Caco-2 (cell line): Measurements from ENCODE around the gene NCAPG. TPM values are rescaled to one million over a fixed set of nuclear protein-coding genes. Genes with fewer than 3 reads are reported as not detected.

Experiments used
- BruUV-seq: library from RNA; stranded (reverse); fragments of 400-500 nt; replicated peaks from 2 replicates; lab custom pipeline; 2021; lab: Mats Ljungman, UMichigan
- CTCF ChIA-PET: fragments of 300-600 bp; sonication (Branson Sonifier 250); formaldehyde crosslinking; loops from one replicate; lab custom pipeline; 2022; ENCODE audit warnings: antibody characterized with exemption; lab: Charles Lee
- POLR2A ChIA-PET: fragments of 300-600 bp; sonication (Branson Sonifier 250); formaldehyde crosslinking; loops from one replicate; lab custom pipeline; 2022; ENCODE audit warnings: antibody characterized with exemption; lab: Charles Lee
- DNase-seq, 2 experiments: peaks; one replicate each; pipeline versions ENCODE4 v3.0.0 to v3.0.0-alpha.2; 2020 to 2022
- H3K27me3 ChIP-seq: replicated peaks from 2 replicates; pipeline ENCODE4 v1.6.0; 2011; ENCODE audit warnings: low read length; ENCODE audit not compliant: control insufficient read depth, insufficient read depth
- H3K36me3 ChIP-seq: 2 replicates; pipeline ENCODE4 v1.5.1; 2011; ENCODE audit warnings: low read length; ENCODE audit not compliant: control insufficient read depth, insufficient read depth
- H3K4me1 ChIP-seq: fragments of 250-450 bp; sonication (Bioruptor Pico); 2 replicates; pipeline ENCODE4 v1.5.1; 2020; ENCODE audit warnings: mild to moderate bottlenecking
- H3K4me3 ChIP-seq: 2 replicates; pipeline ENCODE4 v1.5.1; 2011; ENCODE audit warnings: low read depth, mild to moderate bottlenecking, control low read depth, low read length
- H3K9me3 ChIP-seq: fragments of 250-450 bp; sonication (Bioruptor Pico); 2 replicates; pipeline ENCODE4 v1.5.1; 2020; ENCODE audit warnings: mild to moderate bottlenecking, moderate library complexity
- H3K27ac Mint-ChIP-seq: one replicate; pipeline ENCODE4 v1.8.0; 2022; ENCODE audit warnings: mixed read lengths; ENCODE audit not compliant: unreplicated experiment
- H3K27me3 Mint-ChIP-seq: one replicate; pipeline ENCODE4 v1.8.0; 2022; ENCODE audit warnings: mixed read lengths; ENCODE audit not compliant: insufficient read depth, unreplicated experiment
- H3K36me3 Mint-ChIP-seq: one replicate; pipeline ENCODE4 v1.8.0; 2022; ENCODE audit warnings: mild to moderate bottlenecking, mixed read lengths; ENCODE audit not compliant: insufficient read depth, unreplicated experiment
- H3K4me1 Mint-ChIP-seq: one replicate; pipeline ENCODE4 v1.8.0; 2022; ENCODE audit warnings: low read depth, mixed read lengths; ENCODE audit not compliant: unreplicated experiment
- H3K4me3 Mint-ChIP-seq: one replicate; pipeline ENCODE4 v1.8.0; 2022; ENCODE audit warnings: mild to moderate bottlenecking, moderate library complexity, mixed read lengths; ENCODE audit not compliant: unreplicated experiment
- H3K9me3 Mint-ChIP-seq: one replicate; pipeline ENCODE4 v1.8.0; 2022; ENCODE audit warnings: mixed read lengths; ENCODE audit not compliant: unreplicated experiment
- intact Hi-C: fragments of 100-400 bp; cut with micrococcal nuclease; formaldehyde crosslinking; loops from one replicate; pipeline ENCODE4 v1.10.0; 2022; ENCODE audit not compliant: unreplicated experiment
- total RNA-seq: library from RNA; stranded (reverse); gene quantifications from 2 replicates; pipeline ENCODE4 v1.2.3, GENCODE V29; 2022
- TF ChIP-seq, protein P1 (sequence below), 2 experiments: fragments of 200-600 bp in 1 of 2; IDR thresholded peaks; 1 replicate in 1 of 2; 2 replicates in 1 of 2; pipeline versions ENCODE4 v1.5.1 to v1.8.0; 2011 to 2022; ENCODE audit warnings: antibody characterized with exemption in 1 of 2, control low read depth in 1 of 2, inconsistent platforms in 1 of 2, low read depth in 1 of 2, low read length in 1 of 2, mild to moderate bottlenecking in 1 of 2, moderate library complexity in 1 of 2; ENCODE audit not compliant: insufficient read depth in 1 of 2, severe bottlenecking in 1 of 2, unreplicated experiment in 1 of 2

The NCAPG gene
- total RNA-seq, 1 experiment from 2014 or later = 54.0 TPM

DNA sequence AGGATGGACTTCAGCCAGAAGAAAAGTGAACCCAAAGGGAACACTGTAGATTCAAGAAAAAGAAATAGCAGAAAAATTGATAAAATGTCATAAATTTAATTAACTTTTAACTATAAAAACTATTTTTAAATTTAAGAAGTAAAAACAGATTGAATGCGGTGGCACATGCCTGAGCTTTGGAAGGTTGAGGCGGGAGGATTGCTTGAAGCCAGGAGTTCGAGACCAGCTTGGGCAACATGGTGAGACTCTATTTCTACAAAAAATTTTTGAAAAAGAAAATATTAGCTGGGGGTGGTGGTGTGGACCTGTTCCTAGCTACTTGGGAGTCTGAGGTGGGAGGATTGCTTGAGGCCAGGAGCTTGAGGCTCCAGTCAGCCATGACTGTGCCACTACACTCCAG is 32.3 kb upstream of the NCAPG start:
- BruUV-seq = no TSS peak
- Mint-ChIP-seq H3K4me1 (no peaks in the 10 kb centered on the region), H3K27me3 (peaks cover 2% of the 10 kb centered on the region), H3K4me3 (no peak overlapping the region), H3K27ac (no peak overlapping the region), H3K36me3 (no peaks in the 10 kb centered on the region), H3K9me3 (no peaks in the 10 kb centered on the region)
- no peaks in the 10 kb centered on the region for H3K36me3 ChIP-seq
- TF ChIP-seq, protein P1, sequence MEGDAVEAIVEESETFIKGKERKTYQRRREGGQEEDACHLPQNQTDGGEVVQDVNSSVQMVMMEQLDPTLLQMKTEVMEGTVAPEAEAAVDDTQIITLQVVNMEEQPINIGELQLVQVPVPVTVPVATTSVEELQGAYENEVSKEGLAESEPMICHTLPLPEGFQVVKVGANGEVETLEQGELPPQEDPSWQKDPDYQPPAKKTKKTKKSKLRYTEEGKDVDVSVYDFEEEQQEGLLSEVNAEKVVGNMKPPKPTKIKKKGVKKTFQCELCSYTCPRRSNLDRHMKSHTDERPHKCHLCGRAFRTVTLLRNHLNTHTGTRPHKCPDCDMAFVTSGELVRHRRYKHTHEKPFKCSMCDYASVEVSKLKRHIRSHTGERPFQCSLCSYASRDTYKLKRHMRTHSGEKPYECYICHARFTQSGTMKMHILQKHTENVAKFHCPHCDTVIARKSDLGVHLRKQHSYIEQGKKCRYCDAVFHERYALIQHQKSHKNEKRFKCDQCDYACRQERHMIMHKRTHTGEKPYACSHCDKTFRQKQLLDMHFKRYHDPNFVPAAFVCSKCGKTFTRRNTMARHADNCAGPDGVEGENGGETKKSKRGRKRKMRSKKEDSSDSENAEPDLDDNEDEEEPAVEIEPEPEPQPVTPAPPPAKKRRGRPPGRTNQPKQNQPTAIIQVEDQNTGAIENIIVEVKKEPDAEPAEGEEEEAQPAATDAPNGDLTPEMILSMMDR (IDR thresholded peaks at IDR 0.05; ENCODE audit: insufficient read depth in 1 of 2, low read depth in 1 of 2, low read length in 1 of 2, severe bottlenecking in 1 of 2, unreplicated experiment in 1 of 2) = no peak
- H3K4me3 ChIP-seq = no peak overlapping the region
- CTCF ChIA-PET = no interaction called here
- no peaks in the 10 kb centered on the region for H3K27me3 ChIP-seq
- no peak for DNase-seq
- POLR2A ChIA-PET = no interaction called here
- no peaks in the 10 kb centered on the region for H3K4me1 ChIP-seq
- intact Hi-C loops = no loop called here
- no peaks in the 10 kb centered on the region for H3K9me3 ChIP-seq

DNA sequence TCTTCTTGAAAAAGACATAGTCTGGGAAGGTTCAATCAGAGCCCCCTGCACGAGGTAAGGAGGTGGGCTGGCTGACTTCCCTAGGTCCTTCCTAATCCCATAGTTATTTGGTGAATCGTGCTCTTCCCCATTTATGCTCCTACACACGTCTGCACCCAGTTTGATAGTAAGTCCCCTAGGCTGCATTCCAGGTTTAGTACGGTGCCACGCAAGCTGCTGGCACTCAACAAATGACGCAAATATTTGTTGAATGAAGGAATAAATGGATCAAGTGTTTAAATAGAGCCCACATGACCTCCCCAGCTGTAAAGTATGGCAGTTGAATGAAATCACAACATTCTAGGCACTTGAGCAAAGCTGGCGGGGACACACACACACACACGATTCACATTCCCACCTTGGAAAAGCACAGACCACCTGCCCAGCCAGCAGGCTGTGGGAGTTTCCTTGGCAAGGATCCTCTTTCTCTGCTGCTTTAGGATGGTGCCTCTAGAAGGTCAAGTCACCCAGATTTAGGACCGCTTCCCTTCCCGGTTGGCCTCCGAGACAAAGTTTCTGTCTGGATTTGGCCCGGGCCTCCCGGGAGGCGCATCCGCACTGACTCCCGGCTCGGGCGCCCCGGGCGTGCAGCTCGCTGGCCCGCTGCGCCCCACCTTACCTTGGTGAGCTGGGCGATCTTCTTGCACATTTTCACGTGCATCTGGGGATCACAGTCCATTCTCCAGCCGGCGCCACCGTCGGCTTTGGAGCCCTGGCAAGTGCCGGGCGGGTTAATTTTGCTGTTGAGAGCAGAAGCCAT is 30.1 kb upstream of the NCAPG start:
- intact Hi-C loops = no loop called here
- no peaks in the 10 kb centered on the region for H3K4me1 Mint-ChIP-seq
- H3K27ac Mint-ChIP-seq = no peak overlapping the region
- Histone ChIP-seq H3K4me1 (no peaks in the 10 kb centered on the region), H3K4me3 (no peak overlapping the region), H3K9me3 (no peaks in the 10 kb centered on the region), H3K36me3 (no peaks in the 10 kb centered on the region), H3K27me3 (no peaks in the 10 kb centered on the region)
- peaks cover 2% of the 10 kb centered on the region for H3K27me3 Mint-ChIP-seq
- CTCF ChIA-PET = interaction anchor here (0.7 kb wide), 1 partner anchor 789 kb away, joined by 3 read pairs; no protein-coding TSS in a partner anchor
- no peak for DNase-seq
- TF ChIP-seq, protein P1 (IDR thresholded peaks at IDR 0.05; ENCODE audit: insufficient read depth in 1 of 2, low read depth in 1 of 2, low read length in 1 of 2, severe bottlenecking in 1 of 2, unreplicated experiment in 1 of 2) = no peak
- no peaks in the 10 kb centered on the region for H3K36me3 Mint-ChIP-seq
- no peak overlapping the region for H3K4me3 Mint-ChIP-seq
- POLR2A ChIA-PET = no interaction called here
- no TSS peak for BruUV-seq
- H3K9me3 Mint-ChIP-seq = no peaks in the 10 kb centered on the region

DNA sequence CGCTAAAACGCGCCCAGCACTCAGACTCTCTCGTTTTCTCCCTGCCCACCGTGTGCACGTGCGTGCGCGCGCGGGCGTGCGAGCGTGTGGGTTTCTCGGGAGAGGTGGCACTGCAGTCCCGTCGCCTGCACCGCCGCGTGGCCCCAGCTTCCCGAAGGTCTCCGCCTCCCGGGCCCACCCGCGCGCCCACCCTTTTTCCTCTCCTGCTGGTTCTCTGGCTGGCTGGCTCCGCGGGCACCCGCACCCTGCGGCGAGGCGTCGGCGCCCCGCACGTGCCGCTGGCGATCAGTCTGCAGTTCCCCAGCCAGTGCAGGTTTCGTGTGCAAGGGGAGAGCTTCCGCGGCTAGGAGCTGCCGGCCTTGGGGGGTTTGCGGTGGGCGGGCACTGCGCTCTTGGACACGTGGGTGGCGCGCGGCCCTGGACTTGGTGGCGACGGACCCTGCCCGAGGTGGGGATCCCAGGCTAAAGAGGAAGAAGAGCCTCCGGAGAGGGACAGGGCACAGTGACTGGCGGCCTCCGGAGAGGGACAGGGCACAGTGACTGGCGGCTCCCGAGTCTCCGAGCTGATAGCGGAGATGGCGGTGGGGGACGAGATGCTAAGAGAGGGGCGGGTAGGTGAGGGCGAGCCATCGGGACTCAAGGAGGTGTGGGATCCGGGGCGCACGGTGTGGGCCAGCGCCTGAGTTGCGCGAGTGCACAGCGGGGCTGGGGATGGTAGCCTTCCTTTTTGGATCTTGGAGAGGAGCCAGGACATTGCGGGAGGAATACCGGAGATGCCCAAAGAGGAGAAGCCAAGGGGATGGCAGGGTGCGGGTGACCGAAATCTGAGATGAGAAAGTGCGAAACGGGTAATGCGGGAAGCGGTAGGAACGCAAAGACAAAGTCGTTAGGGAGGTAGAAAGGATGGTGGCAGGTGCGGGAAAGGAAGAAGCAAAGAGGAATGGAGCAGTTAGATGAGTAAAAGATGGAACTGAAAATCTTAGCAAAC is 29.2 kb upstream of the NCAPG start, which contains the start of gene FAM184B:
TSS of gene FAM184B (minus strand) at position 322 of the 988 bp plus-strand sequence. CDS start 322 bp downstream, outside the sequence.
- no peaks in the 10 kb centered on the region for H3K36me3 ChIP-seq
- no peak within 1 kb of the TSS for H3K4me3 ChIP-seq
- BruUV-seq = no TSS peak
- TF ChIP-seq, protein P1 (IDR thresholded peaks at IDR 0.05; ENCODE audit: insufficient read depth in 1 of 2, low read depth in 1 of 2, low read length in 1 of 2, severe bottlenecking in 1 of 2, unreplicated experiment in 1 of 2) = no peak
- H3K4me1 Mint-ChIP-seq = no peaks in the 10 kb centered on the region
- no peak for DNase-seq
- no peak within 1 kb of the TSS for H3K4me3 Mint-ChIP-seq
- ChIA-PET POLR2A (no interaction called here), CTCF (interaction anchor here (0.7 kb wide), 1 partner anchor 788 kb away, joined by 3 read pairs; no protein-coding TSS in a partner anchor)
- no peaks in the 10 kb centered on the region for H3K36me3 Mint-ChIP-seq
- intact Hi-C loops = no loop called here
- peaks cover 2% of the 10 kb centered on the region for H3K27me3 Mint-ChIP-seq
- H3K27ac Mint-ChIP-seq = no peak within 1 kb of the TSS
- H3K27me3 ChIP-seq = no peaks in the 10 kb centered on the region
- H3K4me1 ChIP-seq = no peaks in the 10 kb centered on the region
- H3K9me3 ChIP-seq = no peaks in the 10 kb centered on the region
- H3K9me3 Mint-ChIP-seq = no peaks in the 10 kb centered on the region
